Stimulated activated CD8-positive, alpha-beta memory T cell treated with anti-CD3 and anti-CD28 coated beads, Interleukin-4, amount 100 ng/mL, for 1 hour (primary cell): ENCODE results near the gene SLC16A13.

Experiments
- DNase-seq, 2 donors: peaks; one replicate each; pipeline ENCODE4 v3.0.0-alpha.2; 2020; ENCODE audit warnings: low read depth in 2 of 2, low spot score in 1 of 2

The SLC16A13 gene

GRCh38 chr17:7011415-7011814, 24.4 kb upstream of the SLC16A13 start:
- no peak for DNase-seq

- DNase-seq: no peak
Measured at GRCh38 chr17:7011942-7012254, 23.9 kb upstream of the SLC16A13 start.

GRCh38 chr17:7014261-7014994, 21.4 kb upstream of the SLC16A13 start:
- DNase-seq: peak; percentile 91 to 95

GRCh38 chr17:7014995-7015958, 20.5 kb upstream of the SLC16A13 start:
- peak; percentile 47 to 62 for DNase-seq

GRCh38 chr17:7016418-7016817, 19.4 kb upstream of the SLC16A13 start:
- no peak for DNase-seq

GRCh38 chr17:7016886-7017826, 18.7 kb upstream of the SLC16A13 start:
- no peak for DNase-seq

- no peak for DNase-seq
Measured at GRCh38 chr17:7017827-7018200, 18.0 kb upstream of the SLC16A13 start.

GRCh38 chr17:7018331-7018964, 17.4 kb upstream of the SLC16A13 start:
- no peak for DNase-seq

- DNase-seq: no peak
Measured at GRCh38 chr17:7019367-7019766, 16.4 kb upstream of the SLC16A13 start.

GRCh38 chr17:7019839-7020519, 15.8 kb upstream of the SLC16A13 start:
- DNase-seq: no peak

- DNase-seq: no peak
Measured at GRCh38 chr17:7020894-7021664, 14.7 kb upstream of the SLC16A13 start.

GRCh38 chr17:7021993-7022778, 13.6 kb upstream of the SLC16A13 start:
- DNase-seq: peak in 1 of 2 donors; percentile 58

- no peak for DNase-seq
Measured at GRCh38 chr17:7022781-7023571, 12.8 kb upstream of the SLC16A13 start, which contains the start of gene BCL6B. BCL6B (plus strand) TSS chr17:7023050; CDS start chr17:7023672, 622 bp downstream.

GRCh38 chr17:7023576-7024401, 12.0 kb upstream of the SLC16A13 start:
- peak; percentile 82 to 88 for DNase-seq

GRCh38 chr17:7024402-7024785, 11.4 kb upstream of the SLC16A13 start:
- DNase-seq: no peak

GRCh38 chr17:7025245-7025644, 10.6 kb upstream of the SLC16A13 start:
- no peak for DNase-seq
